ENCODE measurements around the gene PPP2R5D.

DNA sequence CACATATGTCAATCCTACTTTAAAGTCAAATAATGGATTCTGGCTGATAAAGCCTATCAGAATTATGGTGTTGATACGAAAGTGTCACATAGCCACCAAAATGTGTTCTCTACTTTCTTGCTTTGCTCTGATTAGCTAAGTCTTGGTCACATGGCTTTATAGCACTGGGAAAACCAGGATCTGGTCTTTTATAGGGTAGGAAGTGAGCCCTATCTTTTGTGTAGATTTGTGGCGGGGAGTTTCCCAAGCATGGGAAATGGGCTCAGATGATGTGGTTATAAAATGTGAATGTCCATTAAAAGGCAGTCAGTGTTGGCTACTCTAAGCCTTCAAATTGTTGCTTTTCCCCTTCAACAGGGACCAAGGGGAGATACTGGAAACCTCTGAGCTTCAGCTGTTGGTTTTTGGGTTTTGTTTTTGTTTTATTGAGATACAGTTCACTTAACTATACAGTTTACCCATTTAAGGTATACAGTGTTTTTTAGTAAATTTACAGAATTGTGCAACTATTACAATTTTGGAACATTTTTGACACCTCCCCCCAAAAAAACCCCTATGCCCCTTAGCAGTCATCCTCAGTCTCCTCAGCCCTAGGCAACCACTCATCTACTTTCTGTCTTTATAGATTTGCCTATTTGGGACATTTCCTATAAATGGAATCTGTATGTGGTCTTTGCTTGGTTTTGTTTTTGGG is 49.3 kb downstream of the PPP2R5D start:
- TF ChIP-seq, protein P1, sequence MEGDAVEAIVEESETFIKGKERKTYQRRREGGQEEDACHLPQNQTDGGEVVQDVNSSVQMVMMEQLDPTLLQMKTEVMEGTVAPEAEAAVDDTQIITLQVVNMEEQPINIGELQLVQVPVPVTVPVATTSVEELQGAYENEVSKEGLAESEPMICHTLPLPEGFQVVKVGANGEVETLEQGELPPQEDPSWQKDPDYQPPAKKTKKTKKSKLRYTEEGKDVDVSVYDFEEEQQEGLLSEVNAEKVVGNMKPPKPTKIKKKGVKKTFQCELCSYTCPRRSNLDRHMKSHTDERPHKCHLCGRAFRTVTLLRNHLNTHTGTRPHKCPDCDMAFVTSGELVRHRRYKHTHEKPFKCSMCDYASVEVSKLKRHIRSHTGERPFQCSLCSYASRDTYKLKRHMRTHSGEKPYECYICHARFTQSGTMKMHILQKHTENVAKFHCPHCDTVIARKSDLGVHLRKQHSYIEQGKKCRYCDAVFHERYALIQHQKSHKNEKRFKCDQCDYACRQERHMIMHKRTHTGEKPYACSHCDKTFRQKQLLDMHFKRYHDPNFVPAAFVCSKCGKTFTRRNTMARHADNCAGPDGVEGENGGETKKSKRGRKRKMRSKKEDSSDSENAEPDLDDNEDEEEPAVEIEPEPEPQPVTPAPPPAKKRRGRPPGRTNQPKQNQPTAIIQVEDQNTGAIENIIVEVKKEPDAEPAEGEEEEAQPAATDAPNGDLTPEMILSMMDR (IDR thresholded peaks at IDR 0.05) = no peak
- TF ChIP-seq EP300 (IDR thresholded peaks at IDR 0.05) (no peak), POLR2AphosphoS5 (IDR thresholded peaks at IDR 0.05) (no peak), POLR2A (IDR thresholded peaks at IDR 0.05) (no peak)

Measured in sigmoid colon (tissue), 4 donors.